H7 (cell line): Measurements from ENCODE around the gene TBX4. TPM values are rescaled to one million over a fixed set of nuclear protein-coding genes. Genes with fewer than 3 reads are reported as not detected.

ENCODE experiments used
- DNase-seq: peaks from one replicate; pipeline ENCODE4 v3.0.0; 2012
- H3K27me3 ChIP-seq: 2 replicates; pipeline ENCODE4 v1.6.0; 2011; ENCODE audit warnings: mild to moderate bottlenecking, low read length; ENCODE audit not compliant: control insufficient read depth, insufficient read depth
- H3K36me3 ChIP-seq: replicated peaks from 2 replicates; pipeline ENCODE4 v1.5.1; 2011; ENCODE audit warnings: low read length; ENCODE audit not compliant: control insufficient read depth, insufficient read depth
- H3K4me3 ChIP-seq: 2 replicates; pipeline ENCODE4 v1.5.1; 2011; ENCODE audit warnings: low read depth, mild to moderate bottlenecking, control low read depth, low read length, moderate library complexity; ENCODE audit not compliant: insufficient read depth
- total RNA-seq: library from RNA; depleted of rRNA; stranded (reverse); fragments of >200 nt; shearing (Covaris generic); gene quantifications from 2 replicates; pipeline ENCODE4 v1.2.3, GENCODE V29; 2014; rRNA removed

Gene TBX4
- total RNA-seq, 1 experiment from 2014 or later, result not detected

- DNase-seq, result no peak
- Histone ChIP-seq H3K36me3 (no peaks in the 10 kb centered on the region), H3K27me3 (no peaks in the 10 kb centered on the region), H3K4me3 (no peak overlapping the region)
These were observed 79.0 kb downstream of the TBX4 start for GRCh38 chr17:61531223-61531622.

DNA sequence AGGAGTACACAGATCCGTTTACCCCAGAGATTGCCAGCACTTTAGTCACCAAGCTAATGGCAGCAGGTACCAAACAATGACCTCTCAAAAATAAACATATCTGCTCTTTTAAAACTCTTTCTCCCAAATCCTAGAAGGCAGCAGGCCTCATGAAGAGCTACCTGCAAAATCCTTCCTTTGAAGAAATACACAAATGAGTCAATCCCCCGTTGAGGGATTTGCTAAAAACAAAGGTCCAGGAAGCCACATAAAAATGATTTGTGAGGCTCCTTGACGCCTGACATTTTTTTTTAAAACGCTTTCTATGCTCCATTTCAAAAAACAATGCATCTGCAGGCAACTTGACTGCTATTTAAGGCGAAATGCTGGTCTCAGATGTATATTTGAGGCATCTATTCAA lies 80.6 kb downstream of the TBX4 start:
- DNase-seq, result no peak
- Histone ChIP-seq H3K27me3 (no peaks in the 10 kb centered on the region), H3K36me3 (no peaks in the 10 kb centered on the region), H3K4me3 (no peak overlapping the region)

DNA sequence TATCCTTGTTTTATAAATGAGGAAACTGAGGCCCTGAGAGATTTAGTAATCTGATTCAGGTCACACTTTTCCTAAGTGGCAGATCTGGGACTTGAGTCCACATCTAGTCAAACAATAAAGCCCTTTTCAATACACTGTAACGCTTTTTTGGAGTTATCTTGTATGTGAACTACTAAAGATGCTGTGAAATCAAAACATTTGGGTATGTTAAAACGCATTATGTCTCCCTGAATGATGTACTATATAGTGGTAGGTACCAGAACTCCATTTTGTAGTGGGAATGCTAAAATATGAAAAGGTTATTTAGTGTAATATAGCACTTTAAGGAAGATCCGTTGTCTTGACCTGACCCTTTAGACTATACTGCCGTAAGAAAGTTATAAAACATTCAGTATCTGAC lies 81.6 kb downstream of the TBX4 start:
- Histone ChIP-seq H3K27me3 (no peaks in the 10 kb centered on the region), H3K4me3 (no peak overlapping the region), H3K36me3 (no peaks in the 10 kb centered on the region)
- no peak for DNase-seq

GRCh38 chr17:61534414-61534813 lies 82.2 kb downstream of the TBX4 start:
- DNase-seq, result no peak
- Histone ChIP-seq H3K4me3 (no peak overlapping the region), H3K36me3 (no peaks in the 10 kb centered on the region), H3K27me3 (no peaks in the 10 kb centered on the region)

Other genes with a start within 250 kb of the TBX4 start
- gene TBX2, start 52.6 kb upstream of the TBX4 start, total RNA-seq, result not detected in 2 replicates
- gene NACA2, start 138.8 kb downstream of the TBX4 start, total RNA-seq, result not detected in 2 replicates